T-helper 2 cell treated with Interferon-gamma antibody and Interleukin-4, amounts not matched to agents 100 ng/mL and 5 ng/mL, for 36 hours (primary cell): ENCODE measurements around the gene PAX9. TPM values are rescaled to one million over a fixed set of nuclear protein-coding genes. Genes with fewer than 3 reads are reported as not detected.

ENCODE experiments used
- intact Hi-C: fragments of 100-400 bp; cut with micrococcal nuclease; formaldehyde crosslinking; loops from one replicate; pipeline ENCODE4 v1.15.1; 2023
- total RNA-seq: library from RNA; stranded (reverse); gene quantifications from 2 replicates; pipeline ENCODE4 v1.2.3, GENCODE V29; 2022

The PAX9 gene
- total RNA-seq, 1 donor from 2014 or later: not detected

GRCh38 chr14:36723530-36723929, 61.9 kb downstream of the PAX9 start:
- intact Hi-C loops: no loop called here

DNA sequence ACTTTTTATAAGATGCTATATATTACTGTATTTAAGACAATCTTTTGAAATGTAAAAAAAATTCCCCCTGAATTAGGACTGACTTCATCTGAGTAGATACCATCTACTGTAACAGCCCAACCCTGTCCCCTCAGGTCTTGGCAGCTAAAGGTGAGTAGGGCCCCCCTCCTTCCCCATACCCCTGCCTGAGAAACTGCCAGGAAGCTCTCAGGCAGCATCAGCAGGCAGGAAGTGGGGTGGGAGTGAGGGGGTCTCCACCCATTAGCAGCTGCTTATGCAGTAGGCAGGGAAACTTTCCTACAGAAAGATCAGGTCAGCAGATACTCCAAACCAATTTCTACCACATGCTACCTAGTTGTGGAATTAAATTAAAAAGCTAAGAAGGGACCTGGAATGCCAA, 62.5 kb downstream of the PAX9 start:
- intact Hi-C loops: no loop called here

GRCh38 chr14:36726128-36726527, 64.5 kb downstream of the PAX9 start:
- intact Hi-C loops: no loop called here

Other genes with a start within 250 kb of the PAX9 start
- not detected in 2 replicates for gene NKX2-1, start 141.6 kb upstream of the PAX9 start, total RNA-seq
- not detected in 2 replicates for gene NKX2-8, start 79.2 kb upstream of the PAX9 start, total RNA-seq